GM12878 (cell line): ENCODE data around the gene DMRT2. TPM values are rescaled to one million over a fixed set of nuclear protein-coding genes. Genes with fewer than 3 reads are reported as not detected.

Experiments
- ATAC-seq: fragments of 200-7000 bp; cut with Tn5 transposase; 3 replicates; pipeline ENCODE4 v1.9.1; 2020; ENCODE audit warnings: mild to moderate bottlenecking, moderate library complexity
- BruUV-seq: library from RNA; stranded (reverse); fragments of 400-500 nt; replicated peaks from 2 replicates; lab custom pipeline; 2021; lab: Mats Ljungman, UMichigan
- CTCF ChIA-PET: fragments of 300-600 bp; sonication (Branson Sonifier 250); formaldehyde crosslinking; extraction: SDS; loops from one replicate; lab custom pipeline; 2021; ENCODE audit warnings: inconsistent platforms; lab: Yijun Ruan, JAX
- POLR2A ChIA-PET: fragments of 350-600 bp; formaldehyde crosslinking; extraction: SDS; loops from one replicate; lab custom pipeline; 2021; ENCODE audit warnings: inconsistent platforms; lab: Charles Lee
- RAD21 ChIA-PET: fragments of 300-600 bp; sonication (Branson Sonifier 250); formaldehyde crosslinking; loops from one replicate; lab custom pipeline; 2023; ENCODE audit warnings: antibody characterized with exemption; ENCODE audit not compliant: unreplicated experiment; lab: Charles Lee
- SMC1A ChIA-PET: fragments of 300-600 bp; sonication (Branson Sonifier 250); formaldehyde crosslinking; loops from one replicate; lab custom pipeline; 2023; ENCODE audit not compliant: unreplicated experiment, uncharacterized antibody; lab: Charles Lee
- DNase-seq: peaks from one replicate; pipeline ENCODE4 v3.0.0-alpha.2; 2011; ENCODE audit warnings: low read depth, low spot score
- FAIRE-seq: peaks from 3 replicates; lab custom pipeline; 2011; peaks lifted over from hg19 to GRCh38; lab: Jason Lieb, UNC
- H2AFZ ChIP-seq: 2 replicates; pipeline ENCODE4 v1.6.0; 2011; ENCODE audit warnings: low read depth, low read length, control low read depth; ENCODE audit not compliant: control insufficient read depth
- H3K27ac ChIP-seq: 2 replicates; pipeline ENCODE4 v1.5.1; 2011; ENCODE audit warnings: control low read depth; ENCODE audit not compliant: control insufficient read depth, insufficient read depth
- H3K27me3 ChIP-seq, 2 experiments: replicated peaks in 1 of 2; 2 replicates each; pipeline versions ENCODE4 v1.6.0 to v1.6.1; 2011; ENCODE audit warnings: low read length in 1 of 2; ENCODE audit not compliant: control insufficient read depth in 2 of 2, insufficient read depth in 2 of 2
- H3K36me3 ChIP-seq, 2 experiments: 2 replicates each; pipeline ENCODE4 v1.5.1; 2011; ENCODE audit warnings: low read length in 1 of 2; ENCODE audit not compliant: control insufficient read depth in 2 of 2, insufficient read depth in 2 of 2
- H3K4me1 ChIP-seq: 2 replicates; pipeline ENCODE4 v1.6.1; 2011; ENCODE audit warnings: mild to moderate bottlenecking, low read length, moderate library complexity, mixed read lengths; ENCODE audit not compliant: control insufficient read depth, insufficient read depth
- H3K4me2 ChIP-seq: 2 replicates; pipeline ENCODE4 v1.6.0; 2011; ENCODE audit warnings: control low read depth; ENCODE audit not compliant: control insufficient read depth, insufficient read depth
- H3K4me3 ChIP-seq: fragments of 200-600 bp; sonication (generic); 2 replicates; pipeline ENCODE4 v1.5.1; 2016
- H3K79me2 ChIP-seq: 2 replicates; pipeline ENCODE4 v1.6.0; 2011; ENCODE audit warnings: low read length; ENCODE audit not compliant: control insufficient read depth, insufficient read depth
- H3K9ac ChIP-seq: 2 replicates; pipeline ENCODE4 v1.8.0; 2011; ENCODE audit warnings: low read length, control low read depth, mixed read lengths; ENCODE audit not compliant: control insufficient read depth, insufficient read depth
- H3K9me3 ChIP-seq: replicated peaks from 3 replicates; pipeline ENCODE4 v1.5.1; 2011; ENCODE audit warnings: mild to moderate bottlenecking, low read length; ENCODE audit not compliant: control insufficient read depth, insufficient read depth
- H4K20me1 ChIP-seq: 2 replicates; pipeline ENCODE4 v1.6.0; 2011; ENCODE audit not compliant: control insufficient read depth, insufficient read depth
- PAX8 ChIP-seq: fragments of 450-650 bp; IDR thresholded peaks from 2 replicates; pipeline ENCODE4 v1.6.1; 2017; ENCODE audit warnings: mild to moderate bottlenecking, moderate library complexity
- RBBP5 ChIP-seq: fragments of 200-600 bp; sonication (generic); conservative IDR thresholded peaks from 2 replicates; pipeline ENCODE4 v1.6.1; 2016
- STAT3 ChIP-seq: IDR thresholded peaks from 2 replicates; pipeline ENCODE4 v1.6.1; 2011; ENCODE audit warnings: low read depth, low read length, improper control_type of control experiment
- ZNF274 ChIP-seq: IDR thresholded peaks from one replicate; pipeline ENCODE4 v1.8.0; 2011; ENCODE audit not compliant: insufficient read length, insufficient read depth
- WGBS: methylation state at CpG from one replicate; pipeline ENCODE4 v1.1.6; 2016; ENCODE audit warnings: low lambda C conversion rate; ENCODE audit not compliant: insufficient replicate concordance, insufficient coverage; ENCODE audit errors: missing lambda C conversion rate; 5-methylcytosine and 5-hydroxymethylcytosine counted together
- in situ Hi-C: fragments of 300-500 bp; cut with MboI; formaldehyde crosslinking; loops from 9 replicates; pipeline ENCODE4 v1.14.3; 2018; ENCODE audit warnings: mixed read lengths
- intact Hi-C: fragments of 100-400 bp; cut with micrococcal nuclease; formaldehyde crosslinking; loops from one replicate; pipeline ENCODE4 v1.14.2; 2022; ENCODE audit not compliant: unreplicated experiment
- polyA plus RNA-seq, 11 experiments: library from polyadenylated mRNA; depleted of rRNA in 4 of 11; unstranded in 6 of 11; stranded (reverse) in 5 of 11; fragments of >200 nt; fragmentation: Nextera tagmentation in 4 of 11; fragmentation: Illumina TruSeq in 1 of 11; extraction: Ambion mirVana in 4 of 11; extraction: Trizol in 1 of 11; gene quantifications; 1 replicate in 1 of 11; 2 replicates in 10 of 11; pipeline versions ENCODE4 v1.2.1 to v1.2.3, GENCODE V29; 2011 to 2016; ENCODE audit warnings: inconsistent platforms in 2 of 11, missing spikeins in 2 of 11, low read depth in 1 of 11
- total RNA-seq, 4 experiments: library from RNA; depleted of rRNA in 3 of 4; stranded (reverse); fragments of >200 nt in 3 of 4; fragmentation: Illumina TruSeq in 1 of 4; extraction: Trizol in 1 of 4; gene quantifications; 2 replicates each; pipeline versions ENCODE4 v1.2.1 to v1.2.3, GENCODE V29; 2013 to 2021
- TF ChIP-seq, protein P1 (sequence below): fragments of 450-650 bp; formaldehyde crosslinking; IDR thresholded peaks from 2 replicates; pipeline ENCODE4 v1.4.0; 2020; ENCODE audit warnings: mild to moderate bottlenecking, moderate library complexity
- TF ChIP-seq, protein P2 (sequence below): fragments of 450-650 bp; IDR thresholded peaks from 2 replicates; pipeline ENCODE4 v1.6.1; 2017; ENCODE audit warnings: low read depth, mild to moderate bottlenecking, moderate library complexity

Gene DMRT2
- total and polyA plus RNA-seq, 10 of the 15 experiments (the other 5 are each of a cell fraction or from before 2014, with no cell fraction given) = 0.08 to 50.2 (median 0.69) TPM

DNA sequence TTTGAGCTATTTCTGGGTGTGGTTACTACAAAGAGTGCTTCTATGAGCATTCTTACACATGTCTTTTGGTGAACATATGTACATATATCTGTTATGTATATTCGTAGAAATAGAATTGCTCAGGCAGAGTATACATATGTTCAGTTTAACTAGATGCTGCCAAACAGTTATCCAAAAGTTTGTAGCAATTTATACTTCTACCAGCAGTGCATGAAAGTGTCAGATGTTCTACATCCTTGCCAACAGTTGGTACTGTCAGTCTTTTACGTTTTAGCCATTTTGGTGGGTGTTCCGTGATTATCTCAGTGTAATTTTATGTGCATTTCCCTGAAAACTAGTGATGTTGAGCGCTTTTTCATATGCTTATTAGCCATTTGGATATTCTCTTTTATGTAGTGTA is 35.9 kb upstream of the DMRT2 start:
- ChIA-PET SMC1A (no interaction called here), RAD21 (no interaction called here), CTCF (no interaction called here), POLR2A (no interaction called here)
- intact Hi-C loops (no loop called here), in situ Hi-C loops (loop anchor here (10.0 kb wide), 1 partner anchor 591 kb away; no protein-coding TSS in a partner anchor)
- Histone ChIP-seq H3K27me3 (no peaks in the 10 kb centered on the region; a peak in 1 of 4 replicates), H3K36me3 (no peaks in the 10 kb centered on the region), H2AFZ (no peak overlapping the region), H3K79me2 (no peaks in the 10 kb centered on the region), H4K20me1 (peaks cover 3% of the 10 kb centered on the region; the same call in 1 of the 2 replicates), H3K4me3 (no peak overlapping the region), H3K27ac (no peak overlapping the region), H3K9ac (no peak overlapping the region), H3K4me2 (no peak overlapping the region), H3K9me3 (no peaks in the 10 kb centered on the region), H3K4me1 (peaks cover 3% of the 10 kb centered on the region)
- ATAC-seq (no peak), DNase-seq (no peak), FAIRE-seq (no peak)
- WGBS = 23% methylated on average over 4 of the region's 4 CpGs
- TF ChIP-seq RBBP5 = no peak
- TF ChIP-seq STAT3 = no peak
- TF ChIP-seq ZNF274 = no peak
- TF ChIP-seq, protein P1, sequence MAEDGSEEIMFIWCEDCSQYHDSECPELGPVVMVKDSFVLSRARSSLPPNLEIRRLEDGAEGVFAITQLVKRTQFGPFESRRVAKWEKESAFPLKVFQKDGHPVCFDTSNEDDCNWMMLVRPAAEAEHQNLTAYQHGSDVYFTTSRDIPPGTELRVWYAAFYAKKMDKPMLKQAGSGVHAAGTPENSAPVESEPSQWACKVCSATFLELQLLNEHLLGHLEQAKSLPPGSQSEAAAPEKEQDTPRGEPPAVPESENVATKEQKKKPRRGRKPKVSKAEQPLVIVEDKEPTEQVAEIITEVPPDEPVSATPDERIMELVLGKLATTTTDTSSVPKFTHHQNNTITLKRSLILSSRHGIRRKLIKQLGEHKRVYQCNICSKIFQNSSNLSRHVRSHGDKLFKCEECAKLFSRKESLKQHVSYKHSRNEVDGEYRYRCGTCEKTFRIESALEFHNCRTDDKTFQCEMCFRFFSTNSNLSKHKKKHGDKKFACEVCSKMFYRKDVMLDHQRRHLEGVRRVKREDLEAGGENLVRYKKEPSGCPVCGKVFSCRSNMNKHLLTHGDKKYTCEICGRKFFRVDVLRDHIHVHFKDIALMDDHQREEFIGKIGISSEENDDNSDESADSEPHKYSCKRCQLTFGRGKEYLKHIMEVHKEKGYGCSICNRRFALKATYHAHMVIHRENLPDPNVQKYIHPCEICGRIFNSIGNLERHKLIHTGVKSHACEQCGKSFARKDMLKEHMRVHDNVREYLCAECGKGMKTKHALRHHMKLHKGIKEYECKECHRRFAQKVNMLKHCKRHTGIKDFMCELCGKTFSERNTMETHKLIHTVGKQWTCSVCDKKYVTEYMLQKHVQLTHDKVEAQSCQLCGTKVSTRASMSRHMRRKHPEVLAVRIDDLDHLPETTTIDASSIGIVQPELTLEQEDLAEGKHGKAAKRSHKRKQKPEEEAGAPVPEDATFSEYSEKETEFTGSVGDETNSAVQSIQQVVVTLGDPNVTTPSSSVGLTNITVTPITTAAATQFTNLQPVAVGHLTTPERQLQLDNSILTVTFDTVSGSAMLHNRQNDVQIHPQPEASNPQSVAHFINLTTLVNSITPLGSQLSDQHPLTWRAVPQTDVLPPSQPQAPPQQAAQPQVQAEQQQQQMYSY (CRISPR knock-in tag) = no peak
- no peak for TF ChIP-seq PAX8
- TF ChIP-seq, protein P2, sequence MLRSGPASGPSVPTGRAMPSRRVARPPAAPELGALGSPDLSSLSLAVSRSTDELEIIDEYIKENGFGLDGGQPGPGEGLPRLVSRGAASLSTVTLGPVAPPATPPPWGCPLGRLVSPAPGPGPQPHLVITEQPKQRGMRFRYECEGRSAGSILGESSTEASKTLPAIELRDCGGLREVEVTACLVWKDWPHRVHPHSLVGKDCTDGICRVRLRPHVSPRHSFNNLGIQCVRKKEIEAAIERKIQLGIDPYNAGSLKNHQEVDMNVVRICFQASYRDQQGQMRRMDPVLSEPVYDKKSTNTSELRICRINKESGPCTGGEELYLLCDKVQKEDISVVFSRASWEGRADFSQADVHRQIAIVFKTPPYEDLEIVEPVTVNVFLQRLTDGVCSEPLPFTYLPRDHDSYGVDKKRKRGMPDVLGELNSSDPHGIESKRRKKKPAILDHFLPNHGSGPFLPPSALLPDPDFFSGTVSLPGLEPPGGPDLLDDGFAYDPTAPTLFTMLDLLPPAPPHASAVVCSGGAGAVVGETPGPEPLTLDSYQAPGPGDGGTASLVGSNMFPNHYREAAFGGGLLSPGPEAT = no peak
- no TSS peak for BruUV-seq
